COLO668 (cell line): ENCODE results near the gene ZNF618.

Experiments
- DNase-seq: peaks from one replicate; lab custom pipeline; 2025; ENCODE audit not compliant: unreplicated experiment; lab: John Stamatoyannopoulos, UW

Gene ZNF618

GRCh38 chr9:113911850-113912557 is 35.9 kb downstream of the ZNF618 start:
- DNase-seq: no peak

DNA sequence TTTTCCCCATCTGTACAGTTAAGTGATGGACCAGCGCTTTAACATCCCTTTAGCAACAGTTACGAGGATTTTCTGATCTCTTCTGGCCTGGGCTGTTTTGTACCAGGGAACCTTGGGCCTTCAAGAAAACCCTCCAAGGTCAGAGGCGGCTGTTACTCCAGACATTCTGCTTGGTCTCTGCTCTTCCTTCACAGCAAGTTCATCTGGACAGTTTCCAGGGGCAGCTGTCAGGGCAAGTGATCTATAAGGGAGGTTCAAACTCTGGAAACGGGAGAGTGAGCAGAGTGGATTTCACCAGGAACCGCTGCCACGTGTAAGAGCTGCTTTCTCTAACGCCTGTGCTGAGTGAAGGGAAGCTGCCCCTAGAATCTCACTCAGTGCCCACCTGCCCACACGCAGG is 36.7 kb downstream of the ZNF618 start:
- DNase-seq: no peak

DNA sequence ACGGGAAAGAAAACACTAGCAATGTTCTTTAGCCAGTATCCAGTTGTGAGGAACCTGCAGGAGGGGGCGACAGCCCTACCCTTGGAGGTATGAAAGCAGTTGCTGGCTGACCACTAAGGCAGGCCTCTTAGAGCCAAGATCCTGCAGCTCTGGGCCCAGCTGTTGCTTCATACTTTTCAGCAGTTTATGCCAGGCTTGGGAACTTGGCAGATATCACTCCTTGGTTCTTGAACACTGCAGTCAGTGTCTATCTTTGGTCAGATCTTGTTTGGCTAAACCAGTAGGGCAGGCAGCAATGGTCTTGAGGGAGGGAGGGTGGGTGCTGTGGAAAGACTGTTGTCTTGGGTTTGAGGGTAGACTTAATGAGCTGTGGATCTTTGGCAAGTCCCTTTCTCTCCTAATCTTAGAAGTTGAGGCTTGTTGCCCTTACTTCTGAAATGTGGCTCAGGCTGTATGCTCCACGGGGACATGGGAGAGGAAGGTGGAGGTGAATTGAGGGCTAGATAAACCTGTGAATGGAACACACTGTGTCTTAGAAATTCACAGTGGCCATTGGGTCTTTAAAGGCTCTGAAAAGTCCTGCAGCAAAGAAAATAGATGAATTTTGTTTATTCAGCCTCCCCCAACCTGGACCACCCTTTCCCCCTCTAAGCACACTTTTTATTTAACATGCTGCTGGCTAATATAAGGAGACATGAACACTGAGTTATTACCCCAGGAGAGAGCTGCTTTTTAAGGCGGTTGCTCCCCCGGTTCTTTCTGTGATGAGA is 37.5 kb downstream of the ZNF618 start:
- no peak for DNase-seq

GRCh38 chr9:113914517-113914916 is 38.4 kb downstream of the ZNF618 start:
- DNase-seq: no peak

DNA sequence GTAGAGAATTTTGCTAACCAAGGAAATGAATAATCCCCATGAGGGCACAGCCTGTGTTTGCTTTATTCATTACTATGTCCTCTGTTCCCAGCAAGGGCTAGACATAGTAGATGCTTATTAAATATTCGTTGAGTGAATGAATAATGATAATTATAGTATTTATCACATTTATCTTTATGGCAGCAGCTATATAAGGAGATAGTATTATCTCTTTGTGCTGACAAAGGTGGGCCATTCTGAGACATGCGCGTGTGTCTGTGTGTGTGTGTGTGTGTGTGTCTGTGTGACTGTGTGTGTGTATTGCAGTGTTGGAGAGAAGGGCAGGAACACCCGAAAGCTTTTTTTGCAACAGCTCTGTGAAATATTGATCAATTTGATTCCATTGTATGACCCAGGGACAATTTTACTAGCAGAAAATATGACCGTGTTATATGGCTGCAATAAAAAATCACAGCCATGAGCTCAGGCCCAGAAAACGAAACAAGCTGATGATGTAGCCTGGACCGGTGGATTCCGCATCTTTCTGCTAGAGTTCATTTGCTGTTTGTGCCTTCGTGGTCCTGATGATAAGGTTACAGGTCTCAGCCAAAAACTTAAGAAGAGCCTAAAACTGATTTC is 39.8 kb downstream of the ZNF618 start:
- DNase-seq: no peak

DNA sequence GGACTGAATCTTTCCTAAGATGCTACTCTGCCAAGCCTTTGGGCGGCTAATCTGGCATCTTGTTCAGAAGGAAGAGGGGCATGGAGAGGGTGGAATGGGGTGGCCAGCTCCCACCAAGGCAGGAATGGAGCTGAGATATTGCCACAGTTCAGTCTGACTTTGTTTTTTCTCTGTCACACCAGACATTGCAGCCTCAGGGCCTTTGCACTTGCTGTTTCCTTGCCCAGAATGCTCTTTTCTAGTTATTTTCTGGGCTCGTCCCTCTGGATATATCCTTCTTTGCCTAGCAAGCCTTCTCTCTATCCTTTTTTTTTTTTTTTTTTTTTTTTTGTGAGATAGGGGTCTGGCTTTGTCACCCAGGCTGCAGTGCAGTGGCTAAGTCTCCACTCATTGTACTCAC is 40.8 kb downstream of the ZNF618 start:
- no peak for DNase-seq

DNA sequence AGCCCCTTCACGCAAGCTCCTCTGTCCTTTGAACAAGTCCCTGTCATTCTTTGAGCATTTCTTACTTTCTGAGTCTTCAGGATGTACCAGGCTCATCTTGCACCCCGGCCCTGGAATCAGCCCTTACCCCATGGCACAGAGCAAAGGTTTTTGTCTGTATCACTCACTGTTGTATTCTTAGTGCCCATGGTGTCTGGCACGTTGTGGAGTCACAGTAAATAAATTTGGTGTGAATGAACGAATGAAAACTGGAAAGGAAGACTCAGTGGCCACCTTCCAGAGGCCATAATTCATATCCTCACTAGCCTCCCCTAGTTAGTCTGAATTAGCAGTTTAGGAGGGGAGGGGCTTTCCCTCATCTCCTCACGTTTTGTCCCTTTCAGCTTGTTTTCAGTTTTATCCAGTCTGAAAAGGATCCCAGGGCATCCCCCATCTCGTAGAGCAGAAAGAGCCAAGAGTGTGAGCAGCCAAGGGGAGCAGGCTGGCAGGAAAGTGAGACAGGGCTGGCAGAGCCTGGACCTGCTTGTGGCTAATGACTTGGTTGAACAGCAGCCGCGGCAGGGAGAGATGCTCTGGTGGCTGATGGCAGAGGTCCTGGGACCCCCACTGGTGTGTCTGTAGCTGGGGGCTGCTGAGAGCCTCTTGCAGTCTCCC is 42.7 kb downstream of the ZNF618 start:
- DNase-seq: no peak

DNA sequence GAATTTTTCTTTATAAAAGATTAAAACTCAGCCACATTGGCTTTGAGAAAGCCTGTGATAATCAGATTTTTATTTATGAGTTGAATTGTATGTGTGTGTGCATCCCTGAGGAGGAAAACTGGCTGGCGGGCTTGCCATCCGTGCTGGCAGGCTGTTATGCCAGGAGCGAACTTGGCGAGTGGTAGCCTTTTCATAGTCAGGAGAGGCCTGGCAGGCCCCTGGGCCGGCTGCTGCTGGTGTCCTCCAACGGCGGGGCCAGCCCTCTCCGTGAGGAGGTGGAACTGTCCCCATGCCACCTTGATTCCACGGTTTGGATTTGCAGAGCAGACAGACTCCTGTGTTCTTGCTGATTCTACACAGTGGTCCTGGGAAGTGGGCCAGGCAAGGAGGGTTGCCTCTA is 43.3 kb downstream of the ZNF618 start:
- no peak for DNase-seq

GRCh38 chr9:113919871-113920270 is 43.8 kb downstream of the ZNF618 start:
- DNase-seq: no peak

- no peak for DNase-seq
These were observed 44.8 kb downstream of the ZNF618 start for GRCh38 chr9:113920872-113921271.

GRCh38 chr9:113921396-113921925 is 45.4 kb downstream of the ZNF618 start:
- DNase-seq: no peak

DNA sequence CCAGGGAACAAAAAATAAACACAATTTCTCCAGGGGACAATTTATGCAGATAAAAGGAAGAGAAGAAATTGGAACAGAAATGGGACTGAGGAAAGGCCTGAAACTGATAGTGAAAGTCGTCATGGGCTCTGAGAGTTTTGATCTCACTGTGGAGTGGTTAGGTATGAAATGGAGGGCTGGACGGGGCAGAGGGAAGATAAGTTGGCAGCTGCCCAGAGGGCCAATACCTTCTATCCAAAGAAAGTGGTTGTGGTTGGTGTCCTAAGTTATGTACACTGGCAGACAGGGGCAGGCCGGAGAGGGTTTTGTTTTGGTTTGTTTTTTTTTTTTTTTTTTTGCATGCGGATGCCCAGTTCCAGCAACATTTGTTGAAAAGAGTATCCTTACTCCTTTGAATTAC is 46.1 kb downstream of the ZNF618 start:
- DNase-seq: no peak

- no peak for DNase-seq
These were observed 50.1 kb downstream of the ZNF618 start for GRCh38 chr9:113926211-113926610.

DNA sequence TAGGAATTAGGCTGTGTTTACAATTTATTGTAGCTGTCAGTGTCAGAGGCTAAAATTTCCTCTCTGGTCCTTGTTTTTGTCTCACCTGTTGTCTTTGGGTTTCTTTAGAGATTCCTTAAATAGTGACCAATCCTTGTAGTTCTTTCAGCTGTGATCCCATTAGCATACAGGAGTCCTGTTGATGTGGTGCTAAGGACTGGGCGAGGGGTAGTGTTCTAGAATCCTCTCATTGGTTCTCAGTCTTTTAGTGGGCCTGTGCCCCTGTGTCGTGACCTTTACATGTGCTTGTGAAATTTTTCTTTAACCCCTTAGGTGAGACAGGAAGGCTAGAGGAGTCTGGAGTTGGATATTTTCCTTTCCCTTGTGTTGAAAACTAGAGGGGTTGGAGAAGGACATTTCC is 51.2 kb downstream of the ZNF618 start:
- no peak for DNase-seq

DNA sequence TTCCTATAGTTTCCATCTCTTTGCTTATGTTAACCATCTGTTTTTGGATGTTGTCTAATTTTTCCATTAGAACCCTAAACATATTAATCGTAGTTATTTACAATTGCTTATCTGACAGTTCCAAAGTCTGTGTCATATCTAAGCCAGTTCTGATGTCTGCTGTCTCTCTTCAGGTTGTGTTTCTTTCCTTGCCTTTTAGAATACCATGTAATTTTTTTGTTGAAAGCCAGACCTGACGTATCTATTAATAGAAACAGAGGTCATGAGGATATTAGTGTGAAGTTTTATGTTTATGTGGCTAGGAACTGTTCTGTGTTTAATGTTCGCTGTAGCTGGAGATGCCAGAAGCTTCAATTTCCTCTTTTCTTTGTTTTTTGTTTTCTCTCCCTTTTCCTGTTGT is 52.2 kb downstream of the ZNF618 start:
- DNase-seq: no peak

- no peak for DNase-seq
These were observed 53.7 kb downstream of the ZNF618 start for GRCh38 chr9:113929634-113930389.

GRCh38 chr9:113930390-113930783 is 54.3 kb downstream of the ZNF618 start:
- no peak for DNase-seq

DNA sequence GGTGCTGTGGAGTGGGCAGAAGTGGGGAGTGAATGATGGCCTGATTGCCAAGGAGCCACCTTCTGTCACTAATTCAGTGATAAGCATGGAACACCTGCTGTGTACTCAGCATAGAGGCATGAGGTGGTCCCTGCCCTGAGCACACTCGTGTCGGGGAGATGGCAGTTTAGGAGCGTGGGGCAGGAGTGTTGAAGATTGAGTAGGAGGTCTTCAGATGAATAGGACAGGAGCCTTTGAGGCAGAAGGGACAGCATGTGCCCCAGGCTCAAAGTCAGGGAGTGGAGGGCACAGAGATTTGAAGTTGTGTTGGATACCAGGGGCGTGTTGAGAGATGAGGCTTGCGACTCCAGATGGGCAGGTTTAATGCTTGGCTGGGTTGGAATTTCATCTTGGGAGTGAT is 55.0 kb downstream of the ZNF618 start:
- DNase-seq: no peak

GRCh38 chr9:113931777-113932176 is 55.7 kb downstream of the ZNF618 start:
- DNase-seq: no peak

DNA sequence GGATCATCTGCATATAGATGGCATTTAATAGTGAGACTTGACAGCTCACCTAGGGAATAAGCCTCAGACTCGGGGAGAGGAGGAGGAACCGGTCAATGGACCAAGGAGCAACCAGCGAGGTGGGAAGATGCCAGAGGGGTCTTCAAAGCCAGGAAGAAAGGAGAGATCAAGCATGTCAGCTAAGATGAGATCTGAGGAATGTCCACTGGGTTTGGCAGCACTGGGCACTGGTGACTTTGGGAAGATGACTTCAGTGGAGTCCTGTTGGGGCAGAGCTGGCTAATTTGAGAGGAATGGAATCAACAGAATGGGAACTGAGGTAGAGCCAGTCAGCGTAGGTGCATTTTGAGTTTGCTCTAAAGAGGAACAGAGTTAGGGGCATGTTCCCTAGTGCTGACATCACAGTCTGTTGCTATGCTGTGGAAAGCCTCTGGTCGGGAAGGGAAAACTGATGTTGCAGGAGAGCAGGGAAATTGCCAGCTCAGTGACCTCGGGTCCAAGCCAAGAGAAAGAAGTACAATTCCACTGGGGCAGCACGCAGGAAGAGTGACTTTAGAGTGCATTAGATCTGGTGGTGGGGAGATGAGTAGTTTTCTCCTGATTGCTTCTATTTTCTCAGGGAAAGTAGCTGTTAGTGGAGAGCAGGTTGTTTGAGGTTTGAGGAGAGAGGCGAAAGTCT is 56.9 kb downstream of the ZNF618 start:
- no peak for DNase-seq
